NT2/D1 (cell line): ENCODE data around the gene ADGRL3.

Experiments
- SUZ12 ChIP-seq: IDR thresholded peaks from 2 replicates; pipeline ENCODE4 v1.6.1; 2011; ENCODE audit not compliant: insufficient read length, insufficient read depth; ENCODE audit errors: extremely low read depth
- ZNF274 ChIP-seq: IDR thresholded peaks from 2 replicates; pipeline ENCODE4 v1.6.1; 2011; ENCODE audit warnings: mild to moderate bottlenecking, low read depth, low read length

DNA sequence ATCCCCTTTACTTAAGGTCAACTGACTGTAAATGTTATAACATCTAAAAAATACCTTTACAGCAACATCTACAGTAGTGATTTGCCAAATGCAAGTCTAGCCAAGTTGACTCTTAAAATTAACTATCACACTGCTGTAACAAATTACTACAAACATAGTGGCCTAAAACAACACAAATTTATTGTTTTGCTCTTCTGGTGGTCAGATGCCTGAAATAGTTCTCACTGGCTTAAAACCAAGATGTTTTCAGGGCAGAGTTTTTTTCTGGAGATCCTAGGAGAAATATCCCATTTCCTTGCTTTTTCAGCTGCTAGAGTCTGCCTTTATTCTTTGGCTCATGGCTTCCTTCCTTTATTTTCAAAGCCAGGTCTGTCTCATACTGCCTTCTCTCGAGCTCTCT is 120.5 kb downstream of the ADGRL3 start:
- TF ChIP-seq SUZ12 (no peak), ZNF274 (no peak)
